Karpas-422 (cell line): Measurements from ENCODE around the gene MASP1. TPM values are rescaled to one million over a fixed set of nuclear protein-coding genes. Genes with fewer than 3 reads are reported as not detected.

Experiments
- DNase-seq: peaks from one replicate; pipeline ENCODE4 v3.0.0-alpha.2; 2015
- H2AFZ ChIP-seq: fragments of 200-600 bp; sonication (generic); 2 replicates; pipeline ENCODE4 v1.6.1; 2014; ENCODE audit warnings: antibody characterized with exemption, low read length, mixed read lengths
- H3K27ac ChIP-seq: fragments of 200-600 bp; sonication (generic); 2 replicates; pipeline ENCODE4 v1.5.1; 2014; ENCODE audit warnings: mild to moderate bottlenecking, low read length, moderate library complexity
- H3K27me3 ChIP-seq: fragments of 200-600 bp; sonication (generic); 2 replicates; pipeline ENCODE4 v1.6.1; 2014; ENCODE audit warnings: low read length, mixed read lengths
- H3K36me3 ChIP-seq: fragments of 200-600 bp; sonication (generic); 2 replicates; pipeline ENCODE4 v1.6.1; 2014; ENCODE audit warnings: low read length, mixed read lengths; ENCODE audit not compliant: insufficient read depth
- H3K4me1 ChIP-seq: fragments of 200-600 bp; sonication (generic); 2 replicates; pipeline ENCODE4 v1.6.1; 2014; ENCODE audit warnings: mild to moderate bottlenecking, low read length, mixed read lengths
- H3K4me2 ChIP-seq: fragments of 200-600 bp; sonication (generic); 2 replicates; pipeline ENCODE4 v1.6.1; 2014; ENCODE audit warnings: low read length, low read depth, mild to moderate bottlenecking; ENCODE audit not compliant: poor library complexity, severe bottlenecking
- H3K4me3 ChIP-seq: fragments of 200-600 bp; sonication (generic); 2 replicates; pipeline ENCODE4 v1.5.1; 2014; ENCODE audit warnings: mild to moderate bottlenecking, antibody characterized with exemption, low read length, mixed read lengths
- H3K79me2 ChIP-seq: fragments of 200-600 bp; sonication (generic); 2 replicates; pipeline ENCODE4 v1.6.1; 2014; ENCODE audit warnings: mild to moderate bottlenecking, low read length, mixed read lengths
- H3K9ac ChIP-seq: fragments of 200-600 bp; sonication (generic); 2 replicates; pipeline ENCODE4 v1.6.0; 2014; ENCODE audit warnings: low read length
- H3K9me2 ChIP-seq: fragments of 200-600 bp; sonication (generic), shearing (Covaris generic); replicated peaks from 2 replicates; pipeline ENCODE4 v1.6.0; 2014; ENCODE audit warnings: mild to moderate bottlenecking, low read length, moderate library complexity; ENCODE audit not compliant: insufficient read depth
- H3K9me3 ChIP-seq: fragments of 300-700, 200-600 bp; sonication (generic); 2 replicates; pipeline ENCODE4 v1.6.1; 2014; ENCODE audit warnings: low read length, mixed read lengths
- H4K20me1 ChIP-seq: fragments of 200-600 bp; sonication (generic); 2 replicates; pipeline ENCODE4 v1.6.1; 2014; ENCODE audit warnings: mild to moderate bottlenecking, antibody characterized with exemption, low read length, low read depth; ENCODE audit not compliant: insufficient read depth
- total RNA-seq: library from RNA; depleted of rRNA; stranded (reverse); fragments of >200 nt; shearing (Covaris generic); gene quantifications from 2 replicates; pipeline ENCODE4 v1.2.3, GENCODE V29; 2014; ENCODE audit warnings: low replicate concordance

The MASP1 gene
- total RNA-seq, 1 experiment from 2014 or later: not detected

DNA sequence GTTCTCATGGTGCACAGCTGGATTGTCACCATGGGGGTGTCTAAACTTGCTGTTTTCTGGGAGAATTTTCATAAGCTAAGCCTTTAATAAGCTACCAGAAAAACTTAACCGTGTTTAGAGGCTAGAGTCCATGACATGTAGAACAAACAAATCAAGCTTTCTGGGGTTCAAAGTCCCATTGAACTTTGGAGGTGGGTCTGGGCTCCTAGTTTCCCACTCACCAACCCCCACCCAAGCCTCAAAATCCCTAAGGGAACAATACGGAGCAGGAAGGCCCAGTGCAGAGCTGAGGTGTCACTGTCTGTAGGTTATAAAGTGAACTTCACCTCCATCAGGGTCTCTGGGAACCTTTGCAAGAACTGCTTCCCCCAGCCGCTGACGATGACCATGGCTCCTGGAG, 68.7 kb downstream of the MASP1 start:
- H2AFZ ChIP-seq: no peak overlapping the region
- no peaks in the 10 kb centered on the region for H3K27me3 ChIP-seq
- no peak overlapping the region for H3K4me3 ChIP-seq
- H3K79me2 ChIP-seq: no peaks in the 10 kb centered on the region
- H3K9me2 ChIP-seq: no peaks in the 10 kb centered on the region
- H3K36me3 ChIP-seq: no peaks in the 10 kb centered on the region
- DNase-seq: no peak
- H3K9ac ChIP-seq: no peak overlapping the region
- no peak overlapping the region for H3K4me2 ChIP-seq
- H3K4me1 ChIP-seq: no peaks in the 10 kb centered on the region
- H3K27ac ChIP-seq: no peak overlapping the region
- H3K9me3 ChIP-seq: no peaks in the 10 kb centered on the region
- no peaks in the 10 kb centered on the region for H4K20me1 ChIP-seq

DNA sequence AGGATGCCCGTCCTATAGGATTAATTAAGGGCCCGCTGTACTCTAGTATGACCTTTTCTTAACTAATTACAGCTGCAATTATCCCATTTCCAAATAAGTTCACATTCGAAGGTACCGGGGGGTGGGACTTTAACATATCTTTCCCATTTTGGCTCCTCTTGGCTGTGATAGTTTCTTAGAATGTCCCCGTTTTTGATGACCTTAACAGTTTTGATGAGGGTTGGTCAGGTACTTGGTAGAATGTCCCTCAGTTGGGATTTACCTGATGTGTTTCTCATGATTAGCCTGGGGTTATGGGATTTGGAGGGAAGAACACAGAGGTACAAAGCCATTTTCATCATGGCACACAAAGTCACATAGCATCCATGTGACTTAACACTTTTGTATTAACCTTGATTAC, 76.1 kb downstream of the MASP1 start:
- no peaks in the 10 kb centered on the region for H3K4me1 ChIP-seq
- H3K9me3 ChIP-seq: no peaks in the 10 kb centered on the region
- H3K36me3 ChIP-seq: no peaks in the 10 kb centered on the region
- H2AFZ ChIP-seq: no peak overlapping the region
- no peak for DNase-seq
- H3K27me3 ChIP-seq: no peaks in the 10 kb centered on the region
- no peaks in the 10 kb centered on the region for H4K20me1 ChIP-seq
- no peak overlapping the region for H3K27ac ChIP-seq
- no peak overlapping the region for H3K4me3 ChIP-seq
- no peaks in the 10 kb centered on the region for H3K9me2 ChIP-seq
- no peaks in the 10 kb centered on the region for H3K79me2 ChIP-seq
- no peak overlapping the region for H3K9ac ChIP-seq
- no peak overlapping the region for H3K4me2 ChIP-seq

DNA sequence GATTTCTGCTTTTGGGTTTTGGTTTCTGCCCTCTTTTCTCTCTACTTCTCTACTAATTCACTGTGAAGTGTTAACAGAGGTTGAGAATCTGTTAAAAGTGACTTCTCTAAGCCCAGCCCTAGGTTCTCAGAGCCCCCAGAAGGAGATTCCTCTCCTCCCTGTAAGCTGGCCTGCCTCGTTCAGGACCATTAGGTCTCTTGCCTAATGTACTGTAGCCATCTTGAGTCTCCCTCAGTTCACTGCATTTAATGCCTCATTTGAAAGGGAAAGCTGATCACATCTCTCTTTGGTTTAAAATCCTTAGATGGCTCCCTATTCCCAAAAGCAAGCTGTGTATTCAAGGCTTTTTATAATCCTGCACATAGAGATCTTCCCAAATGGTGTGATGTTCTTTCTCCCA, 77.9 kb downstream of the MASP1 start:
- Histone ChIP-seq H4K20me1 (no peaks in the 10 kb centered on the region), H3K27me3 (no peaks in the 10 kb centered on the region), H3K79me2 (no peaks in the 10 kb centered on the region), H3K9ac (no peak overlapping the region), H3K9me2 (no peaks in the 10 kb centered on the region), H3K27ac (no peak overlapping the region), H3K36me3 (no peaks in the 10 kb centered on the region), H3K4me3 (no peak overlapping the region), H2AFZ (no peak overlapping the region), H3K9me3 (no peaks in the 10 kb centered on the region), H3K4me1 (no peaks in the 10 kb centered on the region), H3K4me2 (no peak overlapping the region)
- DNase-seq: no peak

DNA sequence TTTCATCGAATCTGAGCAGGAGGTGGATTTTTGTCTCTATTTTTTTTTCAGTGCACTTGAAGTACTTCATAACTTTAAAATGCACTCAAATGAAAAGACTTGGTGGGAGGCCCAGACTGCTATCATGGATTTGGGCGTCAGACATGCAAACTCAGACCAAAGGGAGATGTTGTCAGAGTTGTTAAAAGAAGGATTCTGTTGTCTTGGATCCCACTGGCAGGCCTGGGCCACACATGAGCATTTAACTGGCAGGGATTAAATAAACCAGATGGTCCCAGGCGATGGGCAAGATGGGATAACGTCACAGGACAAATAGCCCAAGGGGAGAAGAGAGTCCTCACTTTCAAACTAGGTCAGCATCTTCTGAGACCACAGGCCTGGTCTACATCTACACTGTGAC, 78.8 kb downstream of the MASP1 start:
- H3K9me2 ChIP-seq: no peaks in the 10 kb centered on the region

DNA sequence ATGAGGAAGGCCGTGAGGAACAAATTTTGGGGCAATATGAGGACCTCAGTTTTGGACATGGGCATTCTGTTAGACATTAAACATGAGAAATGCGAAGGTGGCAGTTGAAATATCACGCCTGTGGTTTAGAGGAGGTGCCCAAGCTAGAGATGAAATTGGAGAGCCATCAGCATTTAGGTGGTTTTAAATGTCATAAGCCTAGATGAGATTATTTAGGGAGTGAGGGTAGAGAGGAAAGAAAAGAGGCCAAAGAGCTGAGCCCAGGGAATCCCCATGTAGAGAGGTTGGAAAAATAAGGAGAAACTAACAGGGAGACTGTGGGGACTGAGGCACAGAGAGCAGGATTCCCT, 79.4 kb downstream of the MASP1 start:
- no peaks in the 10 kb centered on the region for H3K9me3 ChIP-seq
- H3K27me3 ChIP-seq: no peaks in the 10 kb centered on the region
- H3K36me3 ChIP-seq: no peaks in the 10 kb centered on the region
- H3K79me2 ChIP-seq: no peaks in the 10 kb centered on the region
- no peak for DNase-seq
- H4K20me1 ChIP-seq: no peaks in the 10 kb centered on the region
- no peak overlapping the region for H3K27ac ChIP-seq
- H3K4me1 ChIP-seq: no peaks in the 10 kb centered on the region
- H2AFZ ChIP-seq: no peak overlapping the region
- H3K4me2 ChIP-seq: no peak overlapping the region
- H3K4me3 ChIP-seq: no peak overlapping the region
- no peak overlapping the region for H3K9ac ChIP-seq
- no peaks in the 10 kb centered on the region for H3K9me2 ChIP-seq

More for the DNA sequence above, 78.8 kb downstream of the MASP1 start:
- no peaks in the 10 kb centered on the region for H3K9me3 ChIP-seq
- H4K20me1 ChIP-seq: no peaks in the 10 kb centered on the region
- H3K4me1 ChIP-seq: no peaks in the 10 kb centered on the region
- no peak overlapping the region for H3K9ac ChIP-seq
- H3K27ac ChIP-seq: no peak overlapping the region
- no peak overlapping the region for H3K4me3 ChIP-seq
- H3K36me3 ChIP-seq: no peaks in the 10 kb centered on the region
- H2AFZ ChIP-seq: no peak overlapping the region
- no peak for DNase-seq
- H3K4me2 ChIP-seq: no peak overlapping the region
- H3K27me3 ChIP-seq: no peaks in the 10 kb centered on the region
- no peaks in the 10 kb centered on the region for H3K79me2 ChIP-seq

DNA sequence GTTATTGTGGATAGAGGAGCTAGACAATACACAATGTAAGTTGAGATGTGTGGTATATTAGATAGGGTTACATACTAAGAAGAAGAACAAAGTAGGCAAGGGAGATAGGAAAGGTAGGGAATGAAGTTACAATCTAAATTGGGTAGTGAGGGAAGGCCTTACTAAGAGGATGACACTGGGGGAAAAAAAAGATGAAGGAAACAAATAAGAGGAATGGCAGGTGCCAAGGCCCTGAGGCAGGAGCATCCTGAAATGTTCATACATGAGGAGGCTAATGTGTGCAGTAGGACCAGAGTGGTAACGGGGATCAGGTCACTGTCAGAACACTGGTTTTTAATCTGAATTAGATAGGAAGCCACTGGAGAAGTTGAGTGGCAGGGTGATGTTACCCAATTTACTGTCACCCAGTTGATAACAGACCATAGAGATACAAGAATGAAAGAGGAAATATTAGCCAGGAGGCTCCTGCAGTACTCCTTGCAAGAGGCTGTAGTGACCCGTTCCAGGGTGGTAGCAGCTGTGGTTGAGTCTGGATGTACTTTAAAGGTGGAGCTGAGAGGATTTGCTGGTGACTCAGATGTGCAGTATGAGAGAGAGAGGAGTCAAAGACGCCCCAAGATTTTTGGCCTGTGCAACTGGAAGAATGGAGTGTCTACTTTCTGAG, 79.9 kb downstream of the MASP1 start:
- no peaks in the 10 kb centered on the region for H4K20me1 ChIP-seq
- no peak overlapping the region for H3K27ac ChIP-seq
- DNase-seq: no peak
- H3K9me2 ChIP-seq: no peaks in the 10 kb centered on the region
- H3K9ac ChIP-seq: no peak overlapping the region
- H3K9me3 ChIP-seq: no peaks in the 10 kb centered on the region
- H2AFZ ChIP-seq: no peak overlapping the region
- no peaks in the 10 kb centered on the region for H3K27me3 ChIP-seq
- no peaks in the 10 kb centered on the region for H3K36me3 ChIP-seq
- no peaks in the 10 kb centered on the region for H3K79me2 ChIP-seq
- H3K4me1 ChIP-seq: no peaks in the 10 kb centered on the region
- no peak overlapping the region for H3K4me3 ChIP-seq
- H3K4me2 ChIP-seq: no peak overlapping the region

DNA sequence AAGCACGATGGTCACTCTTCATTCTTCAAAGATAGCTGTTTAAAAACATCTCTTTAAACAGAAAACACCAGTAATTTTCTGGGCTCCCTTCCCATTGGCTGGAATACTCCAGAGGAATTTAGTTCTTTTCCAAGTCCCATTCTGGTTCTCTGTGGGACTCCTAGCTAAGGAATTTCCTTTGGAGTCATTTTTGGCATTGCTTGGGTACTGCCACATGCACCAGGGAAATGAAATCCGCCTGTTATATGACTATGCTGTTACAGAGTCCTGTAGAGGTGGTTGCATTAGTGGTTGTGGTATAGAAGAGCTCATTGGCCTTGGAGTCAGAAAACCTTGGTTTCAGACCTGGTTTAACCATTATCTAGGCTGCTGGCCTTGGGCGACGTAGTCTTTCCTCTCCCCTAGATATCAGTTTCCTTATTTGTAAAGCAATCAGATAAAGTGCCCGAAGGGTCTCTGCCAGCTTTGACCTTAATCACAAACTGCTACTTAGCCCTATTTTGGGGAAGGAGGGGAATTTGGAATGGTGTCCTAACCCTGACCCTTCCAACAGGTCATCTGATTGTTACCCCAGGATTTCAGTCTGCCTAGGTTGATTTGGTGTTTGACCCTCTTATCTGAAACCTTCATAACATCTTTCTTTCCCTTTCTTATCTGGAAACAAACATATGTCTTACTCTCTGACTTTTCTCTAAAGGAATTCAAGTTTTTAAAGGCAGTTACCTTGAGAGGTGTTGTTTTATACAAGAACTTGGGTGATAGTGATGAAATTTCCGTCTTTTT, 80.8 kb downstream of the MASP1 start:
- H3K4me3 ChIP-seq: no peak overlapping the region
- H3K79me2 ChIP-seq: no peaks in the 10 kb centered on the region
- no peak overlapping the region for H3K9ac ChIP-seq
- no peaks in the 10 kb centered on the region for H3K9me2 ChIP-seq
- H3K9me3 ChIP-seq: no peaks in the 10 kb centered on the region
- H3K36me3 ChIP-seq: no peaks in the 10 kb centered on the region
- no peak overlapping the region for H3K27ac ChIP-seq
- no peak overlapping the region for H2AFZ ChIP-seq
- H4K20me1 ChIP-seq: no peaks in the 10 kb centered on the region
- no peak overlapping the region for H3K4me2 ChIP-seq
- DNase-seq: no peak
- H3K27me3 ChIP-seq: no peaks in the 10 kb centered on the region
- no peaks in the 10 kb centered on the region for H3K4me1 ChIP-seq

DNA sequence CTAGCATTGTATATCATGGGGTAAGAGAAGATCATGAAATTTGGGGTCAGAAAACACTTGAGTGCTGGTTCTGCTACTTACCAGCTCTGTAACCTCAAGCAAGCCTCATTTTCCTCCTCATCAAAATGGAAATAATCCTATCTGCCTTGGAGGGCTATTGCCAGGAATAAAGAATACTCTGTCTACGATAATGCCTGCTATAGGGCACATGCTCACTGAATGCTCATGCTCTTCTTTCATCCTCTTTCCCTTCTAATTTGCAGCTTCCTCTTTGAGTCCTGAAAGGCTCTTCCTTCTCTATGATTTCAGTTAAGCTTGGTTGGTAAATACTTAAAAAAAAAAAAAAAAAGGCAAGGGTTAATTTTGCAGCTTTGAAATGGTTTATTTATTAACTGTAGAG, 81.4 kb downstream of the MASP1 start:
- Histone ChIP-seq H3K4me2 (no peak overlapping the region), H3K4me1 (no peaks in the 10 kb centered on the region), H3K36me3 (no peaks in the 10 kb centered on the region), H3K27ac (no peak overlapping the region), H3K4me3 (no peak overlapping the region), H4K20me1 (no peaks in the 10 kb centered on the region), H3K79me2 (no peaks in the 10 kb centered on the region), H3K9me3 (no peaks in the 10 kb centered on the region), H3K9ac (no peak overlapping the region), H3K27me3 (no peaks in the 10 kb centered on the region), H2AFZ (no peak overlapping the region), H3K9me2 (no peaks in the 10 kb centered on the region)
- DNase-seq: no peak
